ENCODE measurements around the gene MRO. TPM values are rescaled to one million over a fixed set of nuclear protein-coding genes. Genes with fewer than 3 reads are reported as not detected.

MRO gene
- 10 to 100 TPM in 1 of 4 donors, 1 to 10 TPM in 2, not detected in 1; 4.8 to 17.5 (median 6.7) TPM for total RNA-seq

- TF ChIP-seq, protein P1, sequence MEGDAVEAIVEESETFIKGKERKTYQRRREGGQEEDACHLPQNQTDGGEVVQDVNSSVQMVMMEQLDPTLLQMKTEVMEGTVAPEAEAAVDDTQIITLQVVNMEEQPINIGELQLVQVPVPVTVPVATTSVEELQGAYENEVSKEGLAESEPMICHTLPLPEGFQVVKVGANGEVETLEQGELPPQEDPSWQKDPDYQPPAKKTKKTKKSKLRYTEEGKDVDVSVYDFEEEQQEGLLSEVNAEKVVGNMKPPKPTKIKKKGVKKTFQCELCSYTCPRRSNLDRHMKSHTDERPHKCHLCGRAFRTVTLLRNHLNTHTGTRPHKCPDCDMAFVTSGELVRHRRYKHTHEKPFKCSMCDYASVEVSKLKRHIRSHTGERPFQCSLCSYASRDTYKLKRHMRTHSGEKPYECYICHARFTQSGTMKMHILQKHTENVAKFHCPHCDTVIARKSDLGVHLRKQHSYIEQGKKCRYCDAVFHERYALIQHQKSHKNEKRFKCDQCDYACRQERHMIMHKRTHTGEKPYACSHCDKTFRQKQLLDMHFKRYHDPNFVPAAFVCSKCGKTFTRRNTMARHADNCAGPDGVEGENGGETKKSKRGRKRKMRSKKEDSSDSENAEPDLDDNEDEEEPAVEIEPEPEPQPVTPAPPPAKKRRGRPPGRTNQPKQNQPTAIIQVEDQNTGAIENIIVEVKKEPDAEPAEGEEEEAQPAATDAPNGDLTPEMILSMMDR (IDR thresholded peaks at IDR 0.05): peak; percentile 67 to 97 (median 92)
- no peak for TF ChIP-seq POLR2A (IDR thresholded peaks at IDR 0.05)
- Histone ChIP-seq H3K4me1 (peaks cover 4 to 21% (median 7%) of the 10 kb centered on the region in 4 donors), H3K27ac (peak within 1 kb of the TSS in 2 of 4 donors; percentile 28 to 56), H3K9me3 (no peaks in the 10 kb centered on the region), H3K4me3 (peak within 1 kb of the TSS; percentile 14 to 54 (median 34)), H3K36me3 (no peaks in the 10 kb centered on the region), H3K27me3 (no peaks in the 10 kb centered on the region)
- peak; percentile 86 to 94 (median 89) for DNase-seq
These were observed at the start of gene MRO for GRCh38 chr18:50819728-50820378. Gene MRO, minus strand, starts transcription at chr18:50820016. Its CDS starts 10,616 bp downstream, at chr18:50809400.

- no peak for TF ChIP-seq POLR2A (IDR thresholded peaks at IDR 0.05)
- Histone ChIP-seq H3K36me3 (no peaks in the 10 kb centered on the region), H3K4me3 (no peak overlapping the region), H3K4me1 (no peaks in the 10 kb centered on the region), H3K9me3 (no peaks in the 10 kb centered on the region), H3K27me3 (no peaks in the 10 kb centered on the region), H3K27ac (no peak overlapping the region)
- DNase-seq: no peak
These were observed 49.3 kb upstream of the MRO start for GRCh38 chr18:50869150-50869549.

GRCh38 chr18:50866765-50867164, 46.9 kb upstream of the MRO start:
- H3K9me3 ChIP-seq: no peaks in the 10 kb centered on the region
- H3K4me3 ChIP-seq: no peak overlapping the region
- no peaks in the 10 kb centered on the region for H3K27me3 ChIP-seq
- no peak overlapping the region for H3K27ac ChIP-seq
- no peak for DNase-seq
- TF ChIP-seq POLR2A (IDR thresholded peaks at IDR 0.05): no peak
- TF ChIP-seq, protein P1 (IDR thresholded peaks at IDR 0.05): peak in 3 of 6 experiments; percentile 4 to 33 (median 27)
- H3K36me3 ChIP-seq: no peaks in the 10 kb centered on the region
- H3K4me1 ChIP-seq: peaks cover 0 to 7% (median 0%) of the 10 kb centered on the region in 4 donors

- TF ChIP-seq POLR2A (IDR thresholded peaks at IDR 0.05): no peak
- TF ChIP-seq, protein P1 (IDR thresholded peaks at IDR 0.05): no peak
- Histone ChIP-seq H3K27me3 (no peaks in the 10 kb centered on the region), H3K4me1 (peaks cover 0 to 7% (median 0%) of the 10 kb centered on the region in 4 donors), H3K9me3 (no peaks in the 10 kb centered on the region), H3K4me3 (no peak overlapping the region), H3K27ac (peak overlapping the region in 1 of 4 donors; percentile 48), H3K36me3 (no peaks in the 10 kb centered on the region)
- no peak for DNase-seq
These were observed 44.1 kb upstream of the MRO start for GRCh38 chr18:50863840-50864375.

GRCh38 chr18:50862401-50862800, 42.6 kb upstream of the MRO start:
- H3K4me1 ChIP-seq: peaks cover 0 to 7% (median 0%) of the 10 kb centered on the region in 4 donors
- TF ChIP-seq POLR2A (IDR thresholded peaks at IDR 0.05): no peak
- TF ChIP-seq, protein P1 (IDR thresholded peaks at IDR 0.05): no peak
- no peaks in the 10 kb centered on the region for H3K27me3 ChIP-seq
- H3K27ac ChIP-seq: no peak overlapping the region
- H3K36me3 ChIP-seq: no peaks in the 10 kb centered on the region
- no peak overlapping the region for H3K4me3 ChIP-seq
- no peaks in the 10 kb centered on the region for H3K9me3 ChIP-seq
- DNase-seq: no peak

- H3K27ac ChIP-seq: no peak overlapping the region
- H3K4me3 ChIP-seq: no peak overlapping the region
- no peaks in the 10 kb centered on the region for H3K9me3 ChIP-seq
- H3K4me1 ChIP-seq: peaks cover 0 to 7% (median 0%) of the 10 kb centered on the region in 4 donors
- TF ChIP-seq, protein P1 (IDR thresholded peaks at IDR 0.05): no peak
- DNase-seq: no peak
- H3K36me3 ChIP-seq: no peaks in the 10 kb centered on the region
- no peaks in the 10 kb centered on the region for H3K27me3 ChIP-seq
These were observed 41.8 kb upstream of the MRO start for GRCh38 chr18:50861617-50862016.
